Left colon (tissue), 2 donors: Measurements from ENCODE around the gene HOXC12. TPM values are rescaled to one million over a fixed set of nuclear protein-coding genes. Genes with fewer than 3 reads are reported as not detected.

Experiments
- ATAC-seq: fragments of 200-7000 bp; cut with Tn5 transposase; one replicate; pipeline ENCODE4 v1.9.1; 2020; ENCODE audit warnings: mild to moderate bottlenecking, moderate library complexity
- DNase-seq, 2 donors: peaks; one replicate each; pipeline ENCODE4 v3.0.0-alpha.2; 2020
- intact Hi-C, 2 donors: fragments of 100-400 bp; cut with DNase I in 1 of 2; cut with micrococcal nuclease in 1 of 2; formaldehyde crosslinking; loops; one replicate each; pipeline versions ENCODE4 v1.11.2 to v1.14.0; 2022; cut with DNase I, micrococcal nuclease
- microRNA-seq, 2 donors: library from miRNA; unstranded; fragments of <30 nt; microRNA quantifications; one replicate each; pipeline versions ENCODE4 v1.1.0 to v1.2.0, GENCODE V29; 2020
- total RNA-seq, 2 donors: library from RNA; stranded (reverse); fragmentation: NEBNext Ultra II Directional; extraction: Animal tissue kit (Norgen Biotek cat#: 25700); gene quantifications; one replicate each; pipeline ENCODE4 v1.2.1, GENCODE V29; 2021
- donor health status: DM: no; HTN: no; CAD: no.
- donor health status: DM: yes; HTN: yes; CAD: no.

Gene HOXC12
- total RNA-seq, 2 donors from 2014 or later, result not detected

- intact Hi-C loops, result no loop called here
- no peak for DNase-seq
- no peak for ATAC-seq
Measured at GRCh38 chr12:54001283-54002187, 46.8 kb downstream of the HOXC12 start.

DNA sequence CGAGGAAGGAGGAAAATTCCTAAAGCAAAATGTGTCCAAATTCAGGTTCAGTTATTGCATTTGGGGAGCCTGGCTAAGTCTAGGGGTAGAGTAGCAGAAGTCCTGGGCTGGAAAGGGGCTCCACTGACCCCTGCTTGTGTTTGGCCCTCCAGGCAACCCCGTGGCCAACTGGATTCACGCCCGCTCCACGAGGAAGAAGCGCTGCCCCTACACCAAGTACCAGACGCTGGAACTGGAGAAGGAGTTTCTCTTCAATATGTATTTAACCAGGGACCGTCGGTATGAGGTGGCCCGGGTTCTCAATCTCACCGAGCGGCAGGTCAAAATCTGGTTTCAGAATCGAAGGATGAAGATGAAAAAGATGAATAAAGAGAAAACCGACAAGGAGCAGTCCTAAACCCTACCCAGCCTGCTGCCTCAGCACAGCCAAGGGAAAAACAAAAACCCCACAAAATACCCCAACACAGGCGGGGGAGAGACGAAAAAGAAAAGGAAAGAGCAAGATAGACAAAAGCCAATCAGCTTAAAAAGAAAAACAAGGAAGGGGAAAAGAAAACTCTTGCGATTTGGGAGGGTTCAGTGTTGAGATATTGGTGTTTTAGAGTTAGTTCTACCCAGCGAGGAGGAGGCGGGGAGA lies 47.7 kb downstream of the HOXC12 start:
- DNase-seq (no peak), ATAC-seq (no peak)
- intact Hi-C loops, result no loop called here

DNA sequence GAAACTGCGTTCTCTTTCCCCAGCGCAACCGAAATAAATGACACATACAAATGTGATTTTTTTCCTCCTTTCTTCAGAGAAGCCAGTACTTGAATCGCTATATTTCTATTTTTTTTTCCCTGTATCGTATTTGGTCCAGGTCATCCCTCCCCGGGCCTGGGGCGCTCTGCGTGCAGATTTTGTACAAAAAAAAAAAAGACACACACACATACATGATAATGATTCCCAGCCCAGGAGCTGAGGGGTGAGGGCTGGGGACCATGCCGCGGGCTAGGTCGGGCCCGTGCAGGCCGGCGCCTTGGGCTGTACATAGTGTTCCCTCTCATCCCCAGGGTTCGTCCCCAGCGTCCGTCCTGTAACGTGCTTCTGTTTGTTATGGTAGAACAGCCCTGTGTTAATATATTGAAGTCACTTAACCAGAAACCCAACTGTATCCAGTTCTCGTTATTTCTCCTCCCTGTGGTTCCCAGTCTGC lies 48.2 kb downstream of the HOXC12 start:
- no peak for ATAC-seq
- no peak for DNase-seq
- intact Hi-C loops, result no loop called here

GRCh38 chr12:54003625-54004024 lies 48.9 kb downstream of the HOXC12 start:
- ATAC-seq (no peak), DNase-seq (no peak)
- intact Hi-C loops, result no loop called here

DNA sequence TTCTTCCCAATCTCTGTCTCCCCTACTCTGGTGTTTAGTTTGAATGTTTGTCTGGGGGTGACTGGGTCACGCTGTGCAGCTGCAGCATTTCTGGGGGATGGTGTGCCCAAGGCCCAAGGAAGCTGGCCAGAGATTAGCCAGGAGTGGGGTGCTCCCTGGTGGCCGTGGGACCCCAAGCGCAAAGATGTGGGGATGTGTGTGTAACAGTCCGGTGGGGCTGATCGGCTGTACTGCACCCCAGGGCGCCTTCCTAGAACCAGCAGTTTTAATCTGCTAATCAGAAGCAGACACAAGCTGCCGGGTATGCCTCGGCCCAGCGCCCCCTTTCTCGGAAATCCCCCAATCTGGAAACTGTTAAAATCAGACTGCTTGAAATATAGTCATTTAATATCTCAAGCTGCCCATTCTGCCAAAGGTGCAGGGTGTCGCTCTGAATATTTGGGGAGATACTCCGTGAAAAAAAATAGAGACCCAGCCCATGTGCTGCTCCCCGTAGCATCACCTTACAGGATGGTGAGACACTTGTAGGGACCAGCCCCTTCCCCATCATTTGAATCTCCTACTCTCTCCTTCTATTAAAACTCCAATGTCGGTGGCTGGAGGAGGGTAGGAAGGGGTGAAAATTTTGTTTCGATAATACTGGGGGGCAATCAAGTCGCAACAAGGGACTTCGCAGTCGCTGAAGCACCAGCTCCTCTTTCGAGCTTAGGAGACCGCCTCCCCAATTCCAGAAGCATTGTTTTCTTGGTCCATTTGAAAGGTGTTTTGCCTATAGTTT lies 49.5 kb downstream of the HOXC12 start:
- ATAC-seq (no peak), DNase-seq (no peak)
- intact Hi-C loops, result no loop called here

- no peak for DNase-seq
- intact Hi-C loops, result loop anchor here (5.0 kb wide), 2 partner anchors 187 to 192 kb away; no protein-coding TSS in a partner anchor
- ATAC-seq, result no peak
Measured at GRCh38 chr12:54004841-54005530, 50.3 kb downstream of the HOXC12 start.

GRCh38 chr12:54005531-54005852 lies 50.8 kb downstream of the HOXC12 start:
- DNase-seq (no peak), ATAC-seq (no peak)
- intact Hi-C loops, result loop anchor here (5.0 kb wide), 2 partner anchors 187 to 192 kb away; no protein-coding TSS in a partner anchor

- peak; percentile 87 for ATAC-seq
- peak; percentile 60 to 90 for DNase-seq
- intact Hi-C loops, result loop anchor here (5.0 kb wide), 2 partner anchors 186 to 191 kb away; no protein-coding TSS in a partner anchor
Measured at GRCh38 chr12:54005853-54006558, 51.3 kb downstream of the HOXC12 start.

DNA sequence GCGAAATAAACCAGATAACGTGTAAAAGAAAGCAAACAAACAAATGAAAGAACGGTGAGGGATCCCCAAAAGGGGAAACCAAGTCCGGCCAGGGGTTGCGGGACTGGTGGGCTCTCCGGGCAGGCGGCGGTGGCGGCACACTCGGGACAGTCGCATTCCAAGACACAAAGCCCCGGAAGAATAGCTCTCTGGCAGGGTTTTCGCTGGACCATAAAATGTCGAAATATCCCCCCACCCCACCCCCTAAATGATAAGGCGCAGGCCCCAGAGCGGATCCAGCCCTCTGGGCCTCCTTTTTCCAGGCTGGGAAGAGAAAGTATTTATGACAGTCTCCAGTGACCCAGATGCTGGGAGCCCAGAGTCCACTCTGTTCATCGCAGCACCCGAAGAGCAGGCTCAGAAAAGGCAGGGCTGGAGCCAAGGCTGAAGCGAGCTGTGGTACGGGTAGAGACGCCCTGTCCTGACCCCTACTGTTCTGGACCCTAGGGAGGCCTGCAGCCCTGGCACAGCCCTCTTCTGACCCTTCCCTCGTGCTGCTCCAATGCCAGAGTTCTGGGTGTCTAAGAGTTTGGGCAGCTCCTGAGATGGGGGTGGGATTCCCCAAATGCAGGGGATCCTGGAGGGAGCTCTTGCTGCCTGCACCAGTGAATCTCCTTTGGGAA lies 52.0 kb downstream of the HOXC12 start:
- ATAC-seq (no peak), DNase-seq (no peak)
- intact Hi-C loops, result loop anchor here (5.0 kb wide), 2 partner anchors 186 to 191 kb away; no protein-coding TSS in a partner anchor

DNA sequence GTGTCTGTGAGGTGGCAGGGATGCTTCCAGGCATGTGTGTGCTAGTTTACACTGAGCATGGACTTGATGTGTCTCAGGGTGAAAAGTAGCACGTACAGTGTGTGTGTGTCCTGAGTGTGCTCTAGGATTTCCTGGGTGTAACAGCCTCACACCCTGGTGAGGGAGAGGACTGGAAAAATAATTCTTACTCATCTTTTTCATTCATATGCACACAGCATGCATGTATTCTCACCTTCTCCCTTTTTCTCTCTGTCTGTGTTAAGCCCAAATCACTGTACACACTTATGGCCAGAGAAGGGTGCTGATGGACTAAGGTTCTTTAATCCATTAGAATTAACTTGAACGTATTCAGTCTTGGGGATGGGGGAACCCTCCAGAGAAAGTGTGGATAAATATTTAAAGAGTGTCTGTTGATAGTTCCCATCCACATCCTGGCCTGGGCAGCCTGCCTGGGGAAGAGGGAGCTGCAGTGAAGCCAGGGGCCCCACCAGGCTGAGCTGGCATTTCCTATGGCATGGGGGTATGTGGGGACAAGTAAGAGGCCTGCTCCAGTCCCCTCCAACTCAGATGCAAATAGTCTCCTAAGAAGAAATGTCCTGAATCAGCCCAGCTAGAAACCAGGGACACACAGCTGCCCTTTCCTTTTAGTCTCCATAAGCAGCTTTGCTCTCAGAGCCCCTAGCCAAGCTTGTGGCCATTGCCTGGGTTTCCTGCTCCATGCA lies 53.0 kb downstream of the HOXC12 start:
- no peak for ATAC-seq
- intact Hi-C loops, result loop anchor here (5.0 kb wide), 2 partner anchors 185 to 190 kb away; no protein-coding TSS in a partner anchor
- no peak for DNase-seq

- no peak for ATAC-seq
- DNase-seq, result no peak
- intact Hi-C loops, result loop anchor here (5.0 kb wide), 2 partner anchors 184 to 189 kb away; no protein-coding TSS in a partner anchor
Measured at GRCh38 chr12:54008260-54008552, 53.5 kb downstream of the HOXC12 start.

Small RNAs within 50 kb of the gene (microRNA-seq; reads per million reads assigned to microRNA genes)
- gene MIR196A2, result 845 to 2,120 reads per million in 2 donors

Other genes starting within 250 kb of the HOXC12 start
- gene CALCOCO1, start 227.5 kb upstream of the HOXC12 start, total RNA-seq, result 10 to 100 TPM; 65.0 to 91.0 TPM
- gene CISTR, start 202.9 kb upstream of the HOXC12 start, total RNA-seq, result not detected
- gene HOXC13, start 16.1 kb upstream of the HOXC12 start, total RNA-seq, result not detected
- gene HOXC11, start 18.2 kb downstream of the HOXC12 start, total RNA-seq, result not detected
- gene HOTAIR, start 20.1 kb downstream of the HOXC12 start, total RNA-seq, result not detected
- not detected for gene HOXC10, start 30.2 kb downstream of the HOXC12 start, total RNA-seq
- gene HOXC9, start 45.3 kb downstream of the HOXC12 start, total RNA-seq, result not detected
- not detected for gene HOXC8, start 54.1 kb downstream of the HOXC12 start, total RNA-seq
- gene HOXC6, start 73.5 kb downstream of the HOXC12 start, total RNA-seq, result not detected
- gene HOXC5, start 78.1 kb downstream of the HOXC12 start, total RNA-seq, result not detected
- under 1 TPM in 1 of 2 donors, not detected in 1; 0.18 TPM for gene HOXC4, start 98.9 kb downstream of the HOXC12 start, total RNA-seq
- gene SMUG1, start 234.1 kb downstream of the HOXC12 start, total RNA-seq, result 10 to 100 TPM; 28.0 to 31.4 TPM